Thymus (tissue), 11 donors: Measurements from ENCODE around the gene TEK. TPM values are rescaled to one million over a fixed set of nuclear protein-coding genes. Genes with fewer than 3 reads are reported as not detected.

Experiments
- DNase-seq, 9 donors: peaks; one replicate each; pipeline ENCODE4 v3.0.0-alpha.2; 2013; ENCODE audit warnings: low spot score in 9 of 9, low read depth in 6 of 9, missing footprints in 1 of 9
- H3K27ac ChIP-seq, 2 donors: one replicate each; pipeline ENCODE4 v1.5.1; 2013; ENCODE audit warnings: control low read depth in 1 of 2, low read depth in 1 of 2, low read length in 1 of 2, mild to moderate bottlenecking in 1 of 2, moderate library complexity in 1 of 2
- H3K27me3 ChIP-seq, 2 donors: one replicate each; pipeline ENCODE4 v1.5.1; 2013; ENCODE audit warnings: low read length in 1 of 2; ENCODE audit not compliant: control insufficient read depth in 2 of 2, insufficient read depth in 1 of 2
- H3K36me3 ChIP-seq, 2 donors: one replicate each; pipeline ENCODE4 v1.5.1; 2013; ENCODE audit warnings: low read length in 1 of 2, mild to moderate bottlenecking in 1 of 2, moderate library complexity in 1 of 2; ENCODE audit not compliant: control insufficient read depth in 2 of 2, insufficient read depth in 2 of 2
- H3K4me1 ChIP-seq, 2 donors: one replicate each; pipeline ENCODE4 v1.5.1; 2013; ENCODE audit warnings: low read length in 2 of 2; ENCODE audit not compliant: control insufficient read depth in 2 of 2, insufficient read depth in 2 of 2
- H3K4me3 ChIP-seq, 2 donors: one replicate each; pipeline ENCODE4 v1.5.1; 2013; ENCODE audit warnings: low read length in 2 of 2, control low read depth in 1 of 2, mild to moderate bottlenecking in 1 of 2
- H3K9me3 ChIP-seq, 2 donors: one replicate each; pipeline ENCODE4 v1.5.1; 2013; ENCODE audit warnings: low read length in 1 of 2, mild to moderate bottlenecking in 1 of 2; ENCODE audit not compliant: control insufficient read depth in 2 of 2, insufficient read depth in 1 of 2
- WGBS: extraction: QIAGEN DNeasy Blood & Tissue Kit; methylation state at CpG from one replicate; pipeline ENCODE4 v1.1.7; 2013; 5-methylcytosine and 5-hydroxymethylcytosine counted together
- polyA plus RNA-seq: library from polyadenylated mRNA; stranded (reverse); fragments of 200-250 nt; gene quantifications from one replicate; pipeline ENCODE4 v1.2.3, GENCODE V29; 2013
- total RNA-seq: library from RNA; stranded (reverse); fragments of 120-200 nt; gene quantifications from one replicate; pipeline ENCODE4 v1.2.4, GENCODE V29; 2013
- donor health status: healthy.

Gene TEK
- total and polyA plus RNA-seq, 2 donors = 2.3 to 2.4 TPM

GRCh38 chr9:27157097-27157496 lies 48.1 kb downstream of the TEK start:
- H3K27me3 ChIP-seq = no peaks in the 10 kb centered on the region
- no peaks in the 10 kb centered on the region for H3K36me3 ChIP-seq
- no peaks in the 10 kb centered on the region for H3K9me3 ChIP-seq
- H3K4me3 ChIP-seq = no peak overlapping the region
- no peak for DNase-seq
- H3K4me1 ChIP-seq = no peaks in the 10 kb centered on the region
- H3K27ac ChIP-seq = no peak overlapping the region

- Histone ChIP-seq H3K4me3 (no peak overlapping the region), H3K27ac (no peak overlapping the region), H3K27me3 (no peaks in the 10 kb centered on the region), H3K4me1 (no peaks in the 10 kb centered on the region), H3K36me3 (no peaks in the 10 kb centered on the region), H3K9me3 (no peaks in the 10 kb centered on the region)
- no peak for DNase-seq
- 97% methylated on average over 6 of the region's 6 CpGs for WGBS
Observed at GRCh38 chr9:27157736-27158135, 48.7 kb downstream of the TEK start.

GRCh38 chr9:27160636-27161035 lies 51.6 kb downstream of the TEK start:
- no peak overlapping the region for H3K4me3 ChIP-seq
- DNase-seq = no peak
- H3K36me3 ChIP-seq = no peaks in the 10 kb centered on the region
- H3K27me3 ChIP-seq = no peaks in the 10 kb centered on the region
- H3K27ac ChIP-seq = no peak overlapping the region
- H3K4me1 ChIP-seq = no peaks in the 10 kb centered on the region
- no peaks in the 10 kb centered on the region for H3K9me3 ChIP-seq
- 91% methylated on average over 2 of the region's 2 CpGs for WGBS

DNA sequence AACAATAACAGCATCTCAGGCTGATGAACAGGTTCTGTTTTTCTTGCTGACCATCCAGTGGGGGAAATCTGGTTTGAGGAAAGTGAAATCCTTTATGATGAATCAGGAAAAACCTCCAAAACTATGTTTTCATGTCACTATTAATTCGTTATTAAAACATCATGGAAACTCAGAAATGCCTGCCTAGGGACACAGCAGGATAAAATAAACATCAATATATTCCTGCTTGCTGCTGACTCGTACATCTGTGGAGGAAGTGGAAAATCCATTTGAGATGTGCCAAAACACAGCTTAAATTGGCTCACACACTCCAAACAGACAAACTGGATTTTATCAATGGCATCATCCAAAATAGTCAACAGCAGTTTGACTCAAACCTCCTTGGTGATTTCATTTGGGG lies 53.0 kb downstream of the TEK start:
- Histone ChIP-seq H3K27me3 (no peaks in the 10 kb centered on the region), H3K4me3 (no peak overlapping the region), H3K4me1 (no peaks in the 10 kb centered on the region), H3K36me3 (no peaks in the 10 kb centered on the region), H3K9me3 (no peaks in the 10 kb centered on the region), H3K27ac (no peak overlapping the region)
- DNase-seq = no peak
- 82% methylated on average over 2 of the region's 2 CpGs for WGBS

DNA sequence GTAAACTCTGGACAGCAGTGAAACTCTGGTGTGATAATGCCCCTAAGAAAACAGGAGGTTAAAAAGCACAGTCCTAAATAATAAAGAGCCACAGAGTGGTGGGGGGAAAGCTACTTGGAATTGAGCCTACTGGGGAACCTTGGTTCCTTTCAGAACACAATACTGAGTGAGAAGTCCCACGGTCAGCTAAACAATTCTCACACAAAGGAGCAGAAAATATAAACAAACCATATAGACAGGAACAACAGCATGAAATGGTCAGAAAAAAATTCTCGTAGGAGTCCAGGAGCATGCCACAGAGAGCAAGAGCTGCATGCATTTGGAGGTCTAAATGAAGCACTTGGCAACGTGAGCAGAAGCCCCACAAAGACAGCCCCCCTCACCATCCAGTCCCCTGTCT lies 56.0 kb downstream of the TEK start:
- 87% methylated on average over 3 of the region's 3 CpGs for WGBS
- H3K4me3 ChIP-seq = no peak overlapping the region
- no peak for DNase-seq
- no peaks in the 10 kb centered on the region for H3K27me3 ChIP-seq
- no peaks in the 10 kb centered on the region for H3K9me3 ChIP-seq
- no peak overlapping the region for H3K27ac ChIP-seq
- H3K36me3 ChIP-seq = no peaks in the 10 kb centered on the region
- H3K4me1 ChIP-seq = no peaks in the 10 kb centered on the region

DNA sequence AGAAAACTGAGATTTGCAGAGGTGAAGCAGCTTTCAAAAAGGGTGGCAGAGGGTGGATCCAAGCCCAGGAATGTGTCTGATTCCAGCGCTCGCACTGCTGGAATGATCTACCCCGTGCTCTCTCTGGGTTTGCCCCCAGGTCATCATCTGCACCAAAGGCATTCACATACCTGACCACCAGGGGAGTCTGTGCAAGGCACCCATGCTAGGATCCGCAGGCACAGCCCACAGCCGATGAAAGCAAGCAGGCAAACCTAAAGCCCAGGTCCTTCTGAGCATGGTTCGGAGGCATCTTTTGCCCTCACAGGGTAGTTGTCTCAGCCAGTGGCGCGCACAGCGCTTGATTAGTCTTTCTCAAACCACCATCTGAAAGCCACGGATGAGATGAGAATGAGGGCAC lies 56.6 kb downstream of the TEK start:
- Histone ChIP-seq H3K27me3 (no peaks in the 10 kb centered on the region), H3K9me3 (no peaks in the 10 kb centered on the region), H3K4me3 (no peak overlapping the region), H3K36me3 (no peaks in the 10 kb centered on the region), H3K4me1 (no peaks in the 10 kb centered on the region), H3K27ac (no peak overlapping the region)
- WGBS = 92% methylated on average over 10 of the region's 10 CpGs
- DNase-seq = no peak

- Histone ChIP-seq H3K36me3 (no peaks in the 10 kb centered on the region), H3K9me3 (no peaks in the 10 kb centered on the region), H3K27ac (no peak overlapping the region), H3K4me3 (no peak overlapping the region), H3K4me1 (no peaks in the 10 kb centered on the region), H3K27me3 (no peaks in the 10 kb centered on the region)
- 91% methylated on average over 1 of the region's 1 CpG for WGBS
- DNase-seq = no peak
Observed at GRCh38 chr9:27168496-27168895, 59.5 kb downstream of the TEK start.

DNA sequence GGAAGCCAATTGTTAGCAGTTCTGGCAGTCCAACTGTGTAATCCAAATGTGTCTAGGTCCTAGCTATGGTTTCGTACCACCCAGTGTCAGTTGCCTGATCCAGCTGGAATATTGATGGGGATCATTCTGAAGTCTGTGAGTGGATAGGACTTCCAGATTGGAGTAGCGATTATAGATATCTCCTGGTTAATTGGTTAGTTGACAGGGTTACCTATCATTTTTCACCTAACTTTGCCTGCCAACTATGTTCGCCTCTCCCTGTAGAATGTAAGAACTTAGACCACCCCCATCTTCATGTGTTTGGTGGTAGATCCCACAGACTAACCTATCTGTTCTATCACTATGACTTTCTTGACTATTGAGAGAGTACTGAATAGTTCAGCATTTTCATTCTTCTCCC lies 59.9 kb downstream of the TEK start:
- WGBS = 95% methylated on average over 3 of the region's 3 CpGs
- Histone ChIP-seq H3K27ac (no peak overlapping the region), H3K27me3 (no peaks in the 10 kb centered on the region), H3K9me3 (no peaks in the 10 kb centered on the region), H3K4me3 (no peak overlapping the region), H3K4me1 (no peaks in the 10 kb centered on the region), H3K36me3 (no peaks in the 10 kb centered on the region)
- no peak for DNase-seq

GRCh38 chr9:27176971-27177370 lies 67.9 kb downstream of the TEK start:
- no peaks in the 10 kb centered on the region for H3K4me1 ChIP-seq
- 97% methylated on average over 3 of the region's 3 CpGs for WGBS
- no peak for DNase-seq
- no peak overlapping the region for H3K4me3 ChIP-seq
- no peak overlapping the region for H3K27ac ChIP-seq
- no peaks in the 10 kb centered on the region for H3K36me3 ChIP-seq
- H3K27me3 ChIP-seq = no peaks in the 10 kb centered on the region
- H3K9me3 ChIP-seq = no peaks in the 10 kb centered on the region

- 90% methylated on average over 2 of the region's 2 CpGs for WGBS
- Histone ChIP-seq H3K27ac (no peak overlapping the region), H3K36me3 (no peaks in the 10 kb centered on the region), H3K9me3 (no peaks in the 10 kb centered on the region), H3K27me3 (no peaks in the 10 kb centered on the region), H3K4me3 (no peak overlapping the region), H3K4me1 (no peaks in the 10 kb centered on the region)
- DNase-seq = no peak
Observed at GRCh38 chr9:27179245-27179865, 70.3 kb downstream of the TEK start.
